22Rv1 (cell line): ENCODE data around the gene IGFBP7.

ENCODE experiments used
- ZFX ChIP-seq: fragments of 450-650 bp; IDR thresholded peaks from 2 replicates; pipeline ENCODE4 v1.6.1; 2017; ENCODE audit warnings: antibody characterized with exemption, borderline replicate concordance
- TF ChIP-seq, protein P1 (sequence below): fragments of 450-650 bp; IDR thresholded peaks from 2 replicates; pipeline ENCODE4 v1.5.1; 2017; ENCODE audit warnings: mild to moderate bottlenecking

DNA sequence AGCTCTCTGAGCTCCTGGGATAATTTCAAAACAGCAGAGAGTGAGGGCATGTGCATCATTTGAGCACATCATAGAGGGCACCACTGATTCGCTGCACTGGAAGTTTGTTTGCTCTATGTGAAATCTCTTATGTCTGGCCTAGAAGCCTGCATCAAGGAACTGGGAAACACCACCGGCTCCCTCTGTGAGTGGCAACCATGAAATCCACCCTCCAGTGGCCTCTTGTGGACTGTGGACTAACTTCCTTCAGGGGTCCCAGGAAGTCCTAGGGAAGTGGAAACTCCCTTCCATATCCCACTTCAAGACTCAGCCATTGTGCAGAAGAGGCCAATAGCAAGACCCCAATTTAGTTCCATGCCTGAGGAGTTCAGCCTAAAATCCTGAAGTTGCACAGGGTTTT, 48.0 kb upstream of the IGFBP7 start:
- TF ChIP-seq, protein P1, sequence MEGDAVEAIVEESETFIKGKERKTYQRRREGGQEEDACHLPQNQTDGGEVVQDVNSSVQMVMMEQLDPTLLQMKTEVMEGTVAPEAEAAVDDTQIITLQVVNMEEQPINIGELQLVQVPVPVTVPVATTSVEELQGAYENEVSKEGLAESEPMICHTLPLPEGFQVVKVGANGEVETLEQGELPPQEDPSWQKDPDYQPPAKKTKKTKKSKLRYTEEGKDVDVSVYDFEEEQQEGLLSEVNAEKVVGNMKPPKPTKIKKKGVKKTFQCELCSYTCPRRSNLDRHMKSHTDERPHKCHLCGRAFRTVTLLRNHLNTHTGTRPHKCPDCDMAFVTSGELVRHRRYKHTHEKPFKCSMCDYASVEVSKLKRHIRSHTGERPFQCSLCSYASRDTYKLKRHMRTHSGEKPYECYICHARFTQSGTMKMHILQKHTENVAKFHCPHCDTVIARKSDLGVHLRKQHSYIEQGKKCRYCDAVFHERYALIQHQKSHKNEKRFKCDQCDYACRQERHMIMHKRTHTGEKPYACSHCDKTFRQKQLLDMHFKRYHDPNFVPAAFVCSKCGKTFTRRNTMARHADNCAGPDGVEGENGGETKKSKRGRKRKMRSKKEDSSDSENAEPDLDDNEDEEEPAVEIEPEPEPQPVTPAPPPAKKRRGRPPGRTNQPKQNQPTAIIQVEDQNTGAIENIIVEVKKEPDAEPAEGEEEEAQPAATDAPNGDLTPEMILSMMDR = no peak
- TF ChIP-seq ZFX = no peak
